GM12878 (cell line): Measurements from ENCODE around the gene PAPLN. TPM values are rescaled to one million over a fixed set of nuclear protein-coding genes. Genes with fewer than 3 reads are reported as not detected.

ENCODE experiments used
- ATAC-seq: fragments of 200-7000 bp; cut with Tn5 transposase; 3 replicates; pipeline ENCODE4 v1.9.1; 2020; ENCODE audit warnings: mild to moderate bottlenecking, moderate library complexity
- BruUV-seq: library from RNA; stranded (reverse); fragments of 400-500 nt; replicated peaks from 2 replicates; lab custom pipeline; 2021; lab: Mats Ljungman, UMichigan
- CTCF ChIA-PET: fragments of 300-600 bp; sonication (Branson Sonifier 250); formaldehyde crosslinking; extraction: SDS; loops from one replicate; lab custom pipeline; 2021; ENCODE audit warnings: inconsistent platforms; lab: Yijun Ruan, JAX
- POLR2A ChIA-PET: fragments of 350-600 bp; formaldehyde crosslinking; extraction: SDS; loops from one replicate; lab custom pipeline; 2021; ENCODE audit warnings: inconsistent platforms; lab: Charles Lee
- RAD21 ChIA-PET: fragments of 300-600 bp; sonication (Branson Sonifier 250); formaldehyde crosslinking; loops from one replicate; lab custom pipeline; 2023; ENCODE audit warnings: antibody characterized with exemption; ENCODE audit not compliant: unreplicated experiment; lab: Charles Lee
- SMC1A ChIA-PET: fragments of 300-600 bp; sonication (Branson Sonifier 250); formaldehyde crosslinking; loops from one replicate; lab custom pipeline; 2023; ENCODE audit not compliant: unreplicated experiment, uncharacterized antibody; lab: Charles Lee
- DNase-seq: peaks from one replicate; pipeline ENCODE4 v3.0.0-alpha.2; 2011; ENCODE audit warnings: low read depth, low spot score
- FAIRE-seq: peaks from 3 replicates; lab custom pipeline; 2011; peaks lifted over from hg19 to GRCh38; lab: Jason Lieb, UNC
- H2AFZ ChIP-seq: 2 replicates; pipeline ENCODE4 v1.6.0; 2011; ENCODE audit warnings: low read depth, low read length, control low read depth; ENCODE audit not compliant: control insufficient read depth
- H3K27ac ChIP-seq: 2 replicates; pipeline ENCODE4 v1.5.1; 2011; ENCODE audit warnings: control low read depth; ENCODE audit not compliant: control insufficient read depth, insufficient read depth
- H3K27me3 ChIP-seq, 2 experiments: replicated peaks in 1 of 2; 2 replicates each; pipeline versions ENCODE4 v1.6.0 to v1.6.1; 2011; ENCODE audit warnings: low read length in 1 of 2; ENCODE audit not compliant: control insufficient read depth in 2 of 2, insufficient read depth in 2 of 2
- H3K36me3 ChIP-seq, 2 experiments: 2 replicates each; pipeline ENCODE4 v1.5.1; 2011; ENCODE audit warnings: low read length in 1 of 2; ENCODE audit not compliant: control insufficient read depth in 2 of 2, insufficient read depth in 2 of 2
- H3K4me1 ChIP-seq: 2 replicates; pipeline ENCODE4 v1.6.1; 2011; ENCODE audit warnings: mild to moderate bottlenecking, low read length, moderate library complexity, mixed read lengths; ENCODE audit not compliant: control insufficient read depth, insufficient read depth
- H3K4me2 ChIP-seq: 2 replicates; pipeline ENCODE4 v1.6.0; 2011; ENCODE audit warnings: control low read depth; ENCODE audit not compliant: control insufficient read depth, insufficient read depth
- H3K4me3 ChIP-seq: fragments of 200-600 bp; sonication (generic); 2 replicates; pipeline ENCODE4 v1.5.1; 2016
- H3K79me2 ChIP-seq: 2 replicates; pipeline ENCODE4 v1.6.0; 2011; ENCODE audit warnings: low read length; ENCODE audit not compliant: control insufficient read depth, insufficient read depth
- H3K9ac ChIP-seq: 2 replicates; pipeline ENCODE4 v1.8.0; 2011; ENCODE audit warnings: low read length, control low read depth, mixed read lengths; ENCODE audit not compliant: control insufficient read depth, insufficient read depth
- H3K9me3 ChIP-seq: replicated peaks from 3 replicates; pipeline ENCODE4 v1.5.1; 2011; ENCODE audit warnings: mild to moderate bottlenecking, low read length; ENCODE audit not compliant: control insufficient read depth, insufficient read depth
- H4K20me1 ChIP-seq: 2 replicates; pipeline ENCODE4 v1.6.0; 2011; ENCODE audit not compliant: control insufficient read depth, insufficient read depth
- BMI1 ChIP-seq: fragments of 450-650 bp; IDR thresholded peaks from 2 replicates; pipeline ENCODE4 v1.6.1; 2016; ENCODE audit warnings: mild to moderate bottlenecking, moderate library complexity, borderline replicate concordance
- MEF2A ChIP-seq: IDR thresholded peaks from 2 replicates; pipeline ENCODE4 v1.6.1; 2011; ENCODE audit warnings: low read depth, mild to moderate bottlenecking, low read length, moderate library complexity; ENCODE audit not compliant: insufficient read depth
- MTA2 ChIP-seq: fragments of 450-650 bp; IDR thresholded peaks from 2 replicates; pipeline ENCODE4 v1.6.1; 2016; ENCODE audit warnings: low read depth, mild to moderate bottlenecking, moderate library complexity
- WGBS: methylation state at CpG from one replicate; pipeline ENCODE4 v1.1.6; 2016; ENCODE audit warnings: low lambda C conversion rate; ENCODE audit not compliant: insufficient replicate concordance, insufficient coverage; ENCODE audit errors: missing lambda C conversion rate; 5-methylcytosine and 5-hydroxymethylcytosine counted together
- in situ Hi-C: fragments of 300-500 bp; cut with MboI; formaldehyde crosslinking; loops from 9 replicates; pipeline ENCODE4 v1.14.3; 2018; ENCODE audit warnings: mixed read lengths
- intact Hi-C: fragments of 100-400 bp; cut with micrococcal nuclease; formaldehyde crosslinking; loops from one replicate; pipeline ENCODE4 v1.14.2; 2022; ENCODE audit not compliant: unreplicated experiment
- polyA plus RNA-seq, 11 experiments: library from polyadenylated mRNA; depleted of rRNA in 4 of 11; unstranded in 6 of 11; stranded (reverse) in 5 of 11; fragments of >200 nt; fragmentation: Nextera tagmentation in 4 of 11; fragmentation: Illumina TruSeq in 1 of 11; extraction: Ambion mirVana in 4 of 11; extraction: Trizol in 1 of 11; gene quantifications; 1 replicate in 1 of 11; 2 replicates in 10 of 11; pipeline versions ENCODE4 v1.2.1 to v1.2.3, GENCODE V29; 2011 to 2016; ENCODE audit warnings: inconsistent platforms in 2 of 11, missing spikeins in 2 of 11, low read depth in 1 of 11
- total RNA-seq, 4 experiments: library from RNA; depleted of rRNA in 3 of 4; stranded (reverse); fragments of >200 nt in 3 of 4; fragmentation: Illumina TruSeq in 1 of 4; extraction: Trizol in 1 of 4; gene quantifications; 2 replicates each; pipeline versions ENCODE4 v1.2.1 to v1.2.3, GENCODE V29; 2013 to 2021
- TF ChIP-seq, protein P1 (sequence below): fragments of 450-650 bp; IDR thresholded peaks from 2 replicates; pipeline ENCODE4 v1.6.1; 2016; ENCODE audit warnings: mild to moderate bottlenecking

The PAPLN gene
- total and polyA plus RNA-seq, 10 of the 15 experiments (the other 5 are each of a cell fraction or from before 2014, with no cell fraction given): 1.8 to 19.8 (median 7.4) TPM

DNA sequence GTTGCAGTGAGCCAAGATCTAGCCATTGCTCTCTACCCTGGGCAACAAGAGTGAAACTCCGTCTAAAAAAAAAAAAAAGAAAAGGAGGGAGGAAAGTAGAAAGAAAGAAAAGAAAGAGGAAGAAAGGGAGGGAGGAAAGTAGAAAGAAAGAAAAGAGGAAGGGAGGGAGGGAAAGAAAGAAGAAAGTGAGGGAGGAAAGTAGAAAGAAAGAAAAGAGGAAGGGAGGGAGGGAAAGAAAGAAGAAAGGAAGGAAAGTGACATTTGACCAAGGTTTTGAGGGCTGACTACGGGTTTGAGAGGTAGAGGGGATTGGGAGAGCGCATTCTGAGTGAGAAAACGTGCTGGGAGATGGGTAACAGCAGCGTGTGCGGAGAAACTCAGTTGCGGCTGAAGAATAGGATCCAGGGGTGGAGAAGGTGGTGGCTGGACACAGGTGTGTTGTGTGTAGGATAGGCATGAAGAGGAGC lies 521 bp upstream of the PAPLN start:
- FAIRE-seq (no peak), ATAC-seq (no peak), DNase-seq (no peak)
- TF ChIP-seq, protein P1, sequence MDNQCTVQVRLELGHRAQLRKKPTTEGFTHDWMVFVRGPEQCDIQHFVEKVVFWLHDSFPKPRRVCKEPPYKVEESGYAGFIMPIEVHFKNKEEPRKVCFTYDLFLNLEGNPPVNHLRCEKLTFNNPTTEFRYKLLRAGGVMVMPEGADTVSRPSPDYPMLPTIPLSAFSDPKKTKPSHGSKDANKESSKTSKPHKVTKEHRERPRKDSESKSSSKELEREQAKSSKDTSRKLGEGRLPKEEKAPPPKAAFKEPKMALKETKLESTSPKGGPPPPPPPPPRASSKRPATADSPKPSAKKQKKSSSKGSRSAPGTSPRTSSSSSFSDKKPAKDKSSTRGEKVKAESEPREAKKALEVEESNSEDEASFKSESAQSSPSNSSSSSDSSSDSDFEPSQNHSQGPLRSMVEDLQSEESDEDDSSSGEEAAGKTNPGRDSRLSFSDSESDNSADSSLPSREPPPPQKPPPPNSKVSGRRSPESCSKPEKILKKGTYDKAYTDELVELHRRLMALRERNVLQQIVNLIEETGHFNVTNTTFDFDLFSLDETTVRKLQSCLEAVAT: 0 out of 2 replicates have a peak, but pooled peaks have one; percentile 36
- peak; percentile 37; the same call in 1 of the 2 replicates for TF ChIP-seq MTA2
- peak; percentile 39; the same call in 1 of the 2 replicates for TF ChIP-seq BMI1
- no peak for TF ChIP-seq MEF2A
- H3K9me3 ChIP-seq: no peaks in the 10 kb centered on the region; the same call in 2 of the 3 replicates
- ChIA-PET POLR2A (interaction anchor here (0.7 to 0.9 kb wide), 2 partner anchors 12 to 864 kb away, joined by 3 to 4 read pairs; no protein-coding TSS in a partner anchor), CTCF (interaction anchor here (2.1 kb wide), 1 partner anchor 58 kb away, joined by 6 read pairs; no protein-coding TSS in a partner anchor), SMC1A (interaction anchor here (1.0 to 1.5 kb wide), 3 partner anchors 16 to 241 kb away, joined by 3 read pairs; no protein-coding TSS in a partner anchor), RAD21 (interaction anchor here (1.2 to 1.6 kb wide), 2 partner anchors 52 to 58 kb away, joined by 3 to 5 read pairs; no protein-coding TSS in a partner anchor)
- H3K27me3 ChIP-seq: peaks cover 8 to 26% of the 10 kb centered on the region in 2 experiments
- WGBS: 72% methylated on average over 6 of the region's 7 CpGs
- no peaks in the 10 kb centered on the region for H3K79me2 ChIP-seq
- intact Hi-C loops (no loop called here), in situ Hi-C loops (no loop called here)
- no TSS peak for BruUV-seq
- H3K27ac ChIP-seq: no peak overlapping the region
- no peaks in the 10 kb centered on the region for H3K36me3 ChIP-seq
- H4K20me1 ChIP-seq: 0 out of 2 replicates have a peak, but pooled peaks cover 3% of the 10 kb centered on the region
- no peak overlapping the region for H3K4me2 ChIP-seq
- H2AFZ ChIP-seq: no peak overlapping the region
- no peak overlapping the region for H3K4me3 ChIP-seq
- H3K4me1 ChIP-seq: peaks cover 33% of the 10 kb centered on the region
- no peak overlapping the region for H3K9ac ChIP-seq
